ENCODE data around the gene PLEK. TPM values are rescaled to one million over a fixed set of nuclear protein-coding genes. Genes with fewer than 3 reads are reported as not detected.

PLEK gene
- total RNA-seq, 1 experiment from 2014 or later = not detected

DNA sequence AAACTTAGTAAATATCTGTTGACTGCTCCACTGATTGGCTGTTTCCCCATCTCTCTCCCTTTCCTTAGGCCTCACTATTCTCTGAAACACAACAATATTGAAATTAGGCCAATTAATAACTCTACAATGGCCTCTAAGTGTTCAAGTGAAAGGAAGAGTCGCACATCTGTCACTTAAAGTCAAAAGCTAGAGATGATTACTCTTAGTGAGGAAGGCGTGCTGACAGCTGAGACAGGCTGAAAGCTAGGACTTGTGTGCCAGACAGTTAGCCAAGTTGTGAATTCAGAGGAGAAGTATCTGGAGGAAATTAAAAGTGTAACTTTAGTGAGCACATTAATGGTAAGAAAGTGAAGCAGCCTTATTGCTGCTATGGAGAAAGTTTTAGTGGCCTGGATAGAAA, 48.4 kb downstream of the PLEK start:
- no peaks in the 10 kb centered on the region for H3K79me2 ChIP-seq (ENCODE audit: low read depth)
- H3K36me3 ChIP-seq (ENCODE audit: low read depth) = no peaks in the 10 kb centered on the region
- no peak overlapping the region for H3K27ac ChIP-seq
- H3F3A ChIP-seq (ENCODE audit: insufficient read depth, low read depth) = no peaks in the 10 kb centered on the region
- DNase-seq = no peak
- TF ChIP-seq EZH2 (IDR thresholded peaks at IDR 0.05; ENCODE audit: low read depth) (no peak), CTCF (conservative IDR thresholded peaks at IDR 0.05) (no peak)
- H3K4me1 ChIP-seq (replicated peaks; ENCODE audit: insufficient read depth) = no peaks in the 10 kb centered on the region
- H3K9me3 ChIP-seq (ENCODE audit: insufficient read depth, low read depth) = no peaks in the 10 kb centered on the region
- peaks cover 25% of the 10 kb centered on the region for H3K27me3 ChIP-seq (ENCODE audit: insufficient read depth, low read depth)
- CTCF ChIA-PET = no interaction called here
- H2AFZ ChIP-seq = no peak overlapping the region
- H4K20me1 ChIP-seq (ENCODE audit: insufficient read depth) = peaks cover 5% of the 10 kb centered on the region; the same call in 1 of the 2 replicates
- no peaks in the 10 kb centered on the region for H3K9me2 ChIP-seq (ENCODE audit: insufficient read depth)
- H3K4me3 ChIP-seq = no peak overlapping the region
- POLR2A ChIA-PET (ENCODE audit: unreplicated experiment) = no interaction called here
- H3K4me2 ChIP-seq = no peak overlapping the region
- BruUV-seq (replicated peaks) = no TSS peak
- intact Hi-C loops (cut with micrococcal nuclease; ENCODE audit: unreplicated experiment) = no loop called here

DNA sequence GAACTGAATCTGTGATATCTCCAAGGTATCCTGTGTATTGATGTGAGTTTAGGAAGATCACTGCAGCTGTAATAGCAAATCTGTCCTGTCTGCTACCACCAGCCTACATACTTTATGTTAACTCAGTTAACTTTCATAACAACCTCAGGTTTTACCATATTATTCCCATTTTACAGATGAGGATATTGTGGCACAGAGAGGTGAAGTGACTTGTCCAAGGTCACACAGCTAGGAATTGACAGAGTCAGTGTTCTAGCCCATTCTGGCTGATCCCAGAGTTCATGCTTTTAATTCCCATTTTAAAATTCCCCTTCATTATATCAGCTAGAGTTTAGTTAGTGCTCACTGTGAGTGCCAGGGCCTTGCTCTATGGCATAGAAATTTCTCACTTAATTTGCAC, 49.4 kb downstream of the PLEK start:
- Histone ChIP-seq H3K27me3 (ENCODE audit: insufficient read depth, low read depth) (peaks cover 16% of the 10 kb centered on the region), H3K79me2 (ENCODE audit: low read depth) (no peaks in the 10 kb centered on the region), H3K36me3 (ENCODE audit: low read depth) (no peaks in the 10 kb centered on the region), H3F3A (ENCODE audit: insufficient read depth, low read depth) (no peaks in the 10 kb centered on the region), H3K4me3 (no peak overlapping the region), H3K4me2 (no peak overlapping the region), H3K9me2 (ENCODE audit: insufficient read depth) (no peaks in the 10 kb centered on the region), H2AFZ (no peak overlapping the region), H3K27ac (no peak overlapping the region), H3K9me3 (ENCODE audit: insufficient read depth, low read depth) (no peaks in the 10 kb centered on the region), H3K4me1 (replicated peaks; ENCODE audit: insufficient read depth) (no peaks in the 10 kb centered on the region), H4K20me1 (ENCODE audit: insufficient read depth) (peaks cover 5% of the 10 kb centered on the region; the same call in 1 of the 2 replicates)
- POLR2A ChIA-PET (ENCODE audit: unreplicated experiment) = no interaction called here
- TF ChIP-seq EZH2 (IDR thresholded peaks at IDR 0.05; ENCODE audit: low read depth) (no peak), CTCF (conservative IDR thresholded peaks at IDR 0.05) (no peak)
- no peak for DNase-seq
- intact Hi-C loops (cut with micrococcal nuclease; ENCODE audit: unreplicated experiment) = no loop called here
- BruUV-seq (replicated peaks) = no TSS peak
- CTCF ChIA-PET = no interaction called here

DNA sequence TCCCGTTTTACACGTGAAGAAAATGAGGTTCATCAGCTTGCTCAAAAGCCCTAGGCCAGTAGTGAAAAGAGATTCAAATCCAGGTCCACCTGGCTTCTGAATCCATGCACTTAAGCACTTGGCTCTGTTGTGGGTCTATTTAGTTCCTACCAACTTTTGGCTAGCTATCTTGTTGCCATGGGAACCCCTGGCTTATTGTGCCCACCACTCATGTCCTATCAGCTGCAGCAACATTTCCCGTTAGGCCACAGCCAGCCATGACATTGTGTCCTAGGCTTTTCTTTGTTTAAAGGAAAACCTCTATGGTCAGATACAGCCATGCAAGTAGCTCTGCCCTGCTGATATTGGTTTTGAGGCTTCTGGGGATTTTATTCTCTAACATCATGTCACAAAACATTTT, 49.8 kb downstream of the PLEK start:
- CTCF ChIA-PET = no interaction called here
- no peak overlapping the region for H3K4me3 ChIP-seq
- H3F3A ChIP-seq (ENCODE audit: insufficient read depth, low read depth) = no peaks in the 10 kb centered on the region
- no peak overlapping the region for H2AFZ ChIP-seq
- H3K4me1 ChIP-seq (replicated peaks; ENCODE audit: insufficient read depth) = no peaks in the 10 kb centered on the region
- no TSS peak for BruUV-seq (replicated peaks)
- H3K79me2 ChIP-seq (ENCODE audit: low read depth) = no peaks in the 10 kb centered on the region
- TF ChIP-seq EZH2 (IDR thresholded peaks at IDR 0.05; ENCODE audit: low read depth) (no peak), CTCF (conservative IDR thresholded peaks at IDR 0.05) (no peak)
- H3K36me3 ChIP-seq (ENCODE audit: low read depth) = no peaks in the 10 kb centered on the region
- DNase-seq = no peak
- H3K9me3 ChIP-seq (ENCODE audit: insufficient read depth, low read depth) = no peaks in the 10 kb centered on the region
- POLR2A ChIA-PET (ENCODE audit: unreplicated experiment) = no interaction called here
- peaks cover 16% of the 10 kb centered on the region for H3K27me3 ChIP-seq (ENCODE audit: insufficient read depth, low read depth)
- no peak overlapping the region for H3K4me2 ChIP-seq
- intact Hi-C loops (cut with micrococcal nuclease; ENCODE audit: unreplicated experiment) = no loop called here
- no peaks in the 10 kb centered on the region for H3K9me2 ChIP-seq (ENCODE audit: insufficient read depth)
- peaks cover 5% of the 10 kb centered on the region; the same call in 1 of the 2 replicates for H4K20me1 ChIP-seq (ENCODE audit: insufficient read depth)
- no peak overlapping the region for H3K27ac ChIP-seq
